Measurements from ENCODE around the gene POLE2. TPM values are rescaled to one million over a fixed set of nuclear protein-coding genes. Genes with fewer than 3 reads are reported as not detected.

Gene POLE2
- total and polyA plus RNA-seq, 5 donors from 2014 or later: 1.6 to 2.5 (median 2.2) TPM

- peak overlapping the region in 1 of 4 donors; percentile 81 for H3K4me3 Mint-ChIP-seq
- H3K4me3 ChIP-seq (ENCODE audit: low read depth, low read length): no peak overlapping the region
- peaks cover 17% of the 10 kb centered on the region for H3K4me1 ChIP-seq (ENCODE audit: control insufficient read depth, insufficient read depth, low read length, poor library complexity, severe bottlenecking)
- no peaks in the 10 kb centered on the region for H3K9me3 ChIP-seq (ENCODE audit: control insufficient read depth in 2 of 2, low read length in 2 of 2)
- no peaks in the 10 kb centered on the region for H3K36me3 ChIP-seq (ENCODE audit: control insufficient read depth, insufficient read depth, low read length)
- H3K36me3 Mint-ChIP-seq: no peaks in the 10 kb centered on the region
- H3K27ac Mint-ChIP-seq: peak overlapping the region in 1 of 3 donors; percentile 32
- no peak overlapping the region for H3K27ac ChIP-seq (ENCODE audit: insufficient read depth, low read length, poor library complexity, severe bottlenecking)
- H3K27me3 ChIP-seq (ENCODE audit: control insufficient read depth, insufficient read depth, low read length): no peaks in the 10 kb centered on the region
- peaks cover 0 to 2% (median 0%) of the 10 kb centered on the region in 7 donors for H3K9me3 Mint-ChIP-seq
- H3K27me3 Mint-ChIP-seq: no peaks in the 10 kb centered on the region
- peaks cover 15 to 29% (median 21%) of the 10 kb centered on the region in 4 donors for H3K4me1 Mint-ChIP-seq
- ATAC-seq (ENCODE audit: low read depth in 2 of 2): no peak
- DNase-seq: peak in 1 of 3 donors; percentile 26
Measured at GRCh38 chr14:49594347-49595091, 93.5 kb downstream of the POLE2 start.

Other genes with a start within 250 kb of the POLE2 start
- gene RPS29, start 101.8 kb downstream of the POLE2 start, total RNA-seq: 2,952 TPM
- over 10,000 TPM in 2 of 4 donors, 1,000 to 10,000 TPM in 2; 7,004 to 11,285 (median 9,263) TPM for gene RPS29, start 101.8 kb downstream of the POLE2 start, polyA plus RNA-seq
- gene LRR1, start 89.3 kb downstream of the POLE2 start, total RNA-seq: 11.2 TPM
- 10 to 100 TPM; 13.9 to 26.7 (median 20.3) TPM for gene LRR1, start 89.3 kb downstream of the POLE2 start, polyA plus RNA-seq
- 240 TPM for gene RPL36AL, start 67.6 kb downstream of the POLE2 start, total RNA-seq
- 100 to 1,000 TPM; 632 to 774 (median 735) TPM for gene RPL36AL, start 67.6 kb downstream of the POLE2 start, polyA plus RNA-seq
- 32.0 TPM for gene MGAT2, start 67.4 kb downstream of the POLE2 start, total RNA-seq
- 10 to 100 TPM; 34.6 to 43.7 (median 36.4) TPM for gene MGAT2, start 67.4 kb downstream of the POLE2 start, polyA plus RNA-seq
- 9.5 TPM for gene DNAAF2, start 53.0 kb downstream of the POLE2 start, total RNA-seq
- gene DNAAF2, start 53.0 kb downstream of the POLE2 start, polyA plus RNA-seq: 10 to 100 TPM; 17.6 to 24.6 (median 19.5) TPM
- 3.1 TPM for gene KLHDC1, start 4.9 kb upstream of the POLE2 start, total RNA-seq
- gene KLHDC1, start 4.9 kb upstream of the POLE2 start, polyA plus RNA-seq: 1 to 10 TPM; 1.2 to 3.9 (median 1.6) TPM
- gene KLHDC2, start 79.9 kb upstream of the POLE2 start, total RNA-seq: 81.1 TPM
- 100 to 1,000 TPM in 3 of 4 donors, 10 to 100 TPM in 1; 95.7 to 124 (median 117) TPM for gene KLHDC2, start 79.9 kb upstream of the POLE2 start, polyA plus RNA-seq
- 79.6 TPM for gene NEMF, start 164.6 kb upstream of the POLE2 start, total RNA-seq
- gene NEMF, start 164.6 kb upstream of the POLE2 start, polyA plus RNA-seq: 10 to 100 TPM; 32.6 to 40.5 (median 36.1) TPM
- gene ARF6, start 204.9 kb upstream of the POLE2 start, total RNA-seq: 94.6 TPM
- 100 to 1,000 TPM; 148 to 171 (median 153) TPM for gene ARF6, start 204.9 kb upstream of the POLE2 start, polyA plus RNA-seq